Activated CD8-positive, alpha-beta memory T cell treated with anti-CD3 and anti-CD28 coated beads, Interleukin-2, amount 50 U/mL, for 1 hour (primary cell): ENCODE measurements around the gene MAB21L3.

Experiments
- DNase-seq: peaks from one replicate; pipeline ENCODE4 v3.0.0-alpha.2; 2020; ENCODE audit errors: extremely low read depth

MAB21L3 gene

GRCh38 chr1:116111524-116112021 is 374 bp downstream of the MAB21L3 start:
- no peak for DNase-seq

GRCh38 chr1:116112388-116113140 is 1.4 kb downstream of the MAB21L3 start:
- DNase-seq = no peak

- DNase-seq = no peak
Measured at GRCh38 chr1:116113615-116114014, 2.4 kb downstream of the MAB21L3 start.

- DNase-seq = no peak
Measured at GRCh38 chr1:116115476-116116439, 4.6 kb downstream of the MAB21L3 start.

- no peak for DNase-seq
Measured at GRCh38 chr1:116118471-116118870, 7.3 kb downstream of the MAB21L3 start.

GRCh38 chr1:116119876-116120275 is 8.7 kb downstream of the MAB21L3 start:
- no peak for DNase-seq

- no peak for DNase-seq
Measured at GRCh38 chr1:116122955-116123757, 12.0 kb downstream of the MAB21L3 start.

- no peak for DNase-seq
Measured at GRCh38 chr1:116123837-116124533, 12.8 kb downstream of the MAB21L3 start.

- DNase-seq = no peak
Measured at GRCh38 chr1:116125758-116126157, 14.6 kb downstream of the MAB21L3 start.

- no peak for DNase-seq
Measured at GRCh38 chr1:116126281-116126680, 15.1 kb downstream of the MAB21L3 start.

- no peak for DNase-seq
Measured at GRCh38 chr1:116127123-116127847, 16.1 kb downstream of the MAB21L3 start.

- no peak for DNase-seq
Measured at GRCh38 chr1:116127848-116128540, 16.8 kb downstream of the MAB21L3 start.

- peak; percentile 35 for DNase-seq
Measured at GRCh38 chr1:116128664-116129063, 17.5 kb downstream of the MAB21L3 start.

GRCh38 chr1:116129537-116129936 is 18.3 kb downstream of the MAB21L3 start:
- DNase-seq = no peak

GRCh38 chr1:116130356-116130755 is 19.2 kb downstream of the MAB21L3 start:
- no peak for DNase-seq

- DNase-seq = no peak
Measured at GRCh38 chr1:116131170-116131569, 20.0 kb downstream of the MAB21L3 start.

- DNase-seq = no peak
Measured at GRCh38 chr1:116131866-116132605, 20.8 kb downstream of the MAB21L3 start.

GRCh38 chr1:116133696-116134475 is 22.7 kb downstream of the MAB21L3 start:
- DNase-seq = no peak

GRCh38 chr1:116134476-116134773 is 23.2 kb downstream of the MAB21L3 start:
- no peak for DNase-seq
